RCC 7860 (cell line): ENCODE data around the gene NFASC.

ENCODE experiments used
- DNase-seq: peaks from one replicate; pipeline ENCODE4 v3.0.0-alpha.2; 2015; ENCODE audit warnings: low spot score
- FAIRE-seq: peaks from 2 replicates; lab custom pipeline; 2012; peaks lifted over from hg19 to GRCh38; lab: Jason Lieb, UNC

Gene NFASC

GRCh38 chr1:204996981-204997380, 126.3 kb downstream of the NFASC start:
- FAIRE-seq = no peak

GRCh38 chr1:204997591-204998355, 127.1 kb downstream of the NFASC start:
- DNase-seq (no peak), FAIRE-seq (no peak)

More at GRCh38 chr1:204996981-204997380, 126.3 kb downstream of the NFASC start:
- DNase-seq = peak; percentile 12

- FAIRE-seq (no peak), DNase-seq (no peak)
Observed at GRCh38 chr1:205001162-205001561, 130.5 kb downstream of the NFASC start.

GRCh38 chr1:205002705-205003104, 132.0 kb downstream of the NFASC start:
- no peak for DNase-seq
- FAIRE-seq = no peak

- DNase-seq (no peak), FAIRE-seq (no peak)
Observed at GRCh38 chr1:205003358-205004131, 132.9 kb downstream of the NFASC start.

GRCh38 chr1:205004351-205004750, 133.7 kb downstream of the NFASC start:
- DNase-seq = no peak
- FAIRE-seq = no peak

GRCh38 chr1:205008896-205009295, 138.2 kb downstream of the NFASC start:
- DNase-seq (no peak), FAIRE-seq (no peak)

GRCh38 chr1:205009670-205010069, 139.0 kb downstream of the NFASC start:
- FAIRE-seq (no peak), DNase-seq (no peak)

- no peak for FAIRE-seq
Observed at GRCh38 chr1:205012391-205013140, 141.9 kb downstream of the NFASC start.

GRCh38 chr1:205013683-205014367, 143.2 kb downstream of the NFASC start:
- DNase-seq (no peak), FAIRE-seq (no peak)

More at GRCh38 chr1:205012391-205013140, 141.9 kb downstream of the NFASC start:
- DNase-seq = no peak

- FAIRE-seq = no peak
- DNase-seq = no peak
Observed at GRCh38 chr1:205014783-205015182, 144.1 kb downstream of the NFASC start.

- DNase-seq (no peak), FAIRE-seq (no peak)
Observed at GRCh38 chr1:205015241-205015640, 144.6 kb downstream of the NFASC start.

- DNase-seq (no peak), FAIRE-seq (no peak)
Observed at GRCh38 chr1:205016075-205016474, 145.4 kb downstream of the NFASC start.

- FAIRE-seq (no peak), DNase-seq (no peak)
Observed at GRCh38 chr1:205016584-205016983, 145.9 kb downstream of the NFASC start.

- FAIRE-seq (no peak), DNase-seq (no peak)
Observed at GRCh38 chr1:205017001-205017400, 146.3 kb downstream of the NFASC start.

GRCh38 chr1:205017766-205018165, 147.1 kb downstream of the NFASC start:
- FAIRE-seq = no peak
- no peak for DNase-seq

GRCh38 chr1:205018381-205018780, 147.7 kb downstream of the NFASC start:
- DNase-seq = no peak
- FAIRE-seq = no peak

- FAIRE-seq (no peak), DNase-seq (no peak)
Observed at GRCh38 chr1:205020466-205020865, 149.8 kb downstream of the NFASC start.

- FAIRE-seq (no peak), DNase-seq (no peak)
Observed at GRCh38 chr1:205024679-205025078, 154.0 kb downstream of the NFASC start.

- no peak for DNase-seq
- no peak for FAIRE-seq
Observed at GRCh38 chr1:205025239-205025638, 154.6 kb downstream of the NFASC start.

- no peak for FAIRE-seq
- no peak for DNase-seq
Observed at GRCh38 chr1:205026181-205026580, 155.5 kb downstream of the NFASC start.
